ENCODE results near the gene SPACA4. TPM values are rescaled to one million over a fixed set of nuclear protein-coding genes. Genes with fewer than 3 reads are reported as not detected.

SPACA4 gene
- total RNA-seq, 1 experiment from 2014 or later = not detected

- Histone ChIP-seq H2BK120ac (ENCODE audit: low read depth, low read length, poor library complexity, severe bottlenecking) (no peak overlapping the region), H4K20me1 (ENCODE audit: control insufficient read depth, insufficient read depth, insufficient read length) (no peaks in the 10 kb centered on the region), H3K79me1 (ENCODE audit: insufficient read depth, low read depth, low read length, poor library complexity, severe bottlenecking) (no peaks in the 10 kb centered on the region), H3K27ac (ENCODE audit: insufficient read length, low read depth, low read length) (no peak overlapping the region), H3K79me2 (ENCODE audit: insufficient read depth, low read length) (no peaks in the 10 kb centered on the region), H3K4me1 (ENCODE audit: insufficient read depth, low read length) (no peaks in the 10 kb centered on the region), H3K9ac (ENCODE audit: extremely low read depth, insufficient read length, low read length) (no peak overlapping the region), H2BK12ac (ENCODE audit: insufficient read length, low read depth, low read length) (no peak overlapping the region), H3K18ac (ENCODE audit: insufficient read length, low read depth, low read length) (no peak overlapping the region), H4K91ac (ENCODE audit: insufficient read length, low read depth, low read length) (no peak overlapping the region), H2BK20ac (ENCODE audit: low read depth, low read length, poor library complexity, severe bottlenecking) (no peak overlapping the region), H3K14ac (ENCODE audit: insufficient read depth, low read length) (no peak overlapping the region), H3K56ac (ENCODE audit: insufficient read length, low read depth, low read length) (no peak overlapping the region), H3K9me3 (ENCODE audit: control insufficient read depth, low read depth, low read length) (no peaks in the 10 kb centered on the region), H2AFZ (ENCODE audit: low read length) (no peak overlapping the region), H2BK15ac (ENCODE audit: low read depth, low read length) (no peak overlapping the region), H4K8ac (replicated peaks; ENCODE audit: insufficient read length, low read depth, low read length) (no peak overlapping the region), H3K23me2 (ENCODE audit: insufficient read length, low read depth, low read length, poor library complexity, severe bottlenecking) (no peaks in the 10 kb centered on the region), H2BK5ac (ENCODE audit: insufficient read length, low read length) (no peak overlapping the region), H3K4ac (ENCODE audit: low read depth, low read length) (no peak overlapping the region; the same call in 1 of the 2 replicates), H4K5ac (ENCODE audit: insufficient read length, low read depth, low read length) (no peak overlapping the region), H2AK5ac (ENCODE audit: insufficient read length, low read length) (no peak overlapping the region), H3K23ac (ENCODE audit: insufficient read length, low read depth, low read length) (no peak overlapping the region), H3K27me3 (ENCODE audit: insufficient read depth, low read length) (no peaks in the 10 kb centered on the region), H3K4me2 (ENCODE audit: insufficient read depth, insufficient read length, low read length) (no peak overlapping the region), H3T11ph (ENCODE audit: low read length) (no peak overlapping the region)
- Mint-ChIP-seq H3K36me3 (ENCODE audit: insufficient read depth in 1 of 3, low read depth in 3 of 3) (no peaks in the 10 kb centered on the region; a peak in 1 of 7 replicates), H3K9me3 (no peaks in the 10 kb centered on the region), H3K4me1 (no peaks in the 10 kb centered on the region), H3K27ac (no peak overlapping the region), H3K27me3 (ENCODE audit: low read depth) (peaks cover 3% of the 10 kb centered on the region), H3K4me3 (no peak overlapping the region)
- no CpG with 5 or more reads among the region's 39 CpGs for WGBS (ENCODE audit: extremely low coverage, insufficient read length, low lambda C conversion rate)
- TF ChIP-seq CTCF (conservative IDR thresholded peaks at IDR 0.05) = no peak
- no peak for DNase-seq
Measured at GRCh38 chr19:48596679-48597465, 9.7 kb upstream of the SPACA4 start.
